ENCODE data around the gene GADD45GIP1. TPM values are rescaled to one million over a fixed set of nuclear protein-coding genes. Genes with fewer than 3 reads are reported as not detected.
"Not testable (repeated sequence)": the region's sequence is repeated elsewhere in the genome, so short reads cannot be mapped to it uniquely, and the experiment has no call there.

The GADD45GIP1 gene
- total RNA-seq, 1 experiment from 2014 or later = 47.5 TPM

- Mint-ChIP-seq H3K36me3 (ENCODE audit: insufficient read depth, unreplicated experiment) (peaks cover 3% of the 10 kb centered on the region), H3K9me3 (ENCODE audit: unreplicated experiment) (no peaks in the 10 kb centered on the region), H3K4me1 (ENCODE audit: insufficient read depth, unreplicated experiment) (peaks cover 6% of the 10 kb centered on the region), H3K4me3 (ENCODE audit: unreplicated experiment) (no peak overlapping the region), H3K27me3 (ENCODE audit: insufficient read depth, unreplicated experiment) (no peaks in the 10 kb centered on the region), H3K27ac (ENCODE audit: low read depth, unreplicated experiment) (no peak overlapping the region)
- no TSS peak for BruUV-seq (replicated peaks)
- intact Hi-C loops (cut with micrococcal nuclease) = loop anchor here (1.0 to 2.0 kb wide), 2 partner anchors 52 to 78 kb away; no protein-coding TSS in a partner anchor
- ChIA-PET CTCF (interaction anchor here (0.6 to 12.6 kb wide), 10 partner anchors 17 to 180 kb away, joined by 3 to 334 read pairs (median 3); no protein-coding TSS in a partner anchor), POLR2A (interaction anchor here (0.7 kb wide), 1 partner anchor 10 kb away, joined by 4 read pairs; no protein-coding TSS in a partner anchor)
- no peak for TF ChIP-seq CTCF (IDR thresholded peaks at IDR 0.05; ENCODE audit: unreplicated experiment)
- DNase-seq (ENCODE audit: unreplicated experiment) = no peak
Measured at GRCh38 chr19:12983091-12983490, 26.1 kb upstream of the GADD45GIP1 start.

GRCh38 chr19:12982648-12983047 lies 25.6 kb upstream of the GADD45GIP1 start:
- peaks cover 10% of the 10 kb centered on the region for H3K4me1 Mint-ChIP-seq (ENCODE audit: insufficient read depth, unreplicated experiment)
- no peak for DNase-seq (ENCODE audit: unreplicated experiment)
- H3K27ac Mint-ChIP-seq (ENCODE audit: low read depth, unreplicated experiment) = no peak overlapping the region
- ChIA-PET POLR2A (interaction anchor here (0.7 kb wide), 1 partner anchor 10 kb away, joined by 4 read pairs; no protein-coding TSS in a partner anchor), CTCF (interaction anchor here (0.6 to 12.6 kb wide), 7 partner anchors 17 to 180 kb away, joined by 3 to 334 read pairs (median 3); no protein-coding TSS in a partner anchor)
- BruUV-seq (replicated peaks) = no TSS peak
- H3K36me3 Mint-ChIP-seq (ENCODE audit: insufficient read depth, unreplicated experiment) = peaks cover 6% of the 10 kb centered on the region
- H3K4me3 Mint-ChIP-seq (ENCODE audit: unreplicated experiment) = no peak overlapping the region
- TF ChIP-seq CTCF (IDR thresholded peaks at IDR 0.05; ENCODE audit: unreplicated experiment) = no peak
- intact Hi-C loops (cut with micrococcal nuclease) = loop anchor here (1.0 to 2.0 kb wide), 2 partner anchors 52 to 79 kb away; no protein-coding TSS in a partner anchor
- no peaks in the 10 kb centered on the region for H3K27me3 Mint-ChIP-seq (ENCODE audit: insufficient read depth, unreplicated experiment)
- no peaks in the 10 kb centered on the region for H3K9me3 Mint-ChIP-seq (ENCODE audit: unreplicated experiment)

GRCh38 chr19:12979974-12980373 lies 23.0 kb upstream of the GADD45GIP1 start:
- intact Hi-C loops (cut with micrococcal nuclease) = no loop called here

GRCh38 chr19:12976109-12976508 lies 19.1 kb upstream of the GADD45GIP1 start:
- intact Hi-C loops (cut with micrococcal nuclease); H3K27me3 Mint-ChIP-seq (ENCODE audit: insufficient read depth, unreplicated experiment); H3K4me1 Mint-ChIP-seq (ENCODE audit: insufficient read depth, unreplicated experiment); H3K36me3 Mint-ChIP-seq (ENCODE audit: insufficient read depth, unreplicated experiment); H3K4me3 Mint-ChIP-seq (ENCODE audit: unreplicated experiment); H3K27ac Mint-ChIP-seq (ENCODE audit: low read depth, unreplicated experiment); DNase-seq (ENCODE audit: unreplicated experiment); BruUV-seq (replicated peaks); H3K9me3 Mint-ChIP-seq (ENCODE audit: unreplicated experiment): not testable (repeated sequence)
- ChIA-PET POLR2A (interaction anchor here (1.2 kb wide), 1 partner anchor 11 kb away, joined by 4 read pairs; no protein-coding TSS in a partner anchor), CTCF (interaction anchor here (1.2 to 12.6 kb wide), 10 partner anchors 8 to 613 kb away, joined by 3 to 334 read pairs (median 18); no protein-coding TSS in a partner anchor)

More at GRCh38 chr19:12979974-12980373, 23.0 kb upstream of the GADD45GIP1 start:
- DNase-seq (ENCODE audit: unreplicated experiment) = no peak
- no peak for TF ChIP-seq CTCF (IDR thresholded peaks at IDR 0.05; ENCODE audit: unreplicated experiment)
- BruUV-seq (replicated peaks) = no TSS peak
- Mint-ChIP-seq H3K9me3 (ENCODE audit: unreplicated experiment) (no peaks in the 10 kb centered on the region), H3K4me3 (ENCODE audit: unreplicated experiment) (no peak overlapping the region), H3K27me3 (ENCODE audit: insufficient read depth, unreplicated experiment) (no peaks in the 10 kb centered on the region), H3K4me1 (ENCODE audit: insufficient read depth, unreplicated experiment) (peaks cover 7% of the 10 kb centered on the region), H3K27ac (ENCODE audit: low read depth, unreplicated experiment) (no peak overlapping the region), H3K36me3 (ENCODE audit: insufficient read depth, unreplicated experiment) (peaks cover 6% of the 10 kb centered on the region)
- CTCF ChIA-PET = interaction anchor here (0.5 to 12.6 kb wide), 8 partner anchors 16 to 582 kb away, joined by 3 to 334 read pairs (median 7); no protein-coding TSS in a partner anchor
- POLR2A ChIA-PET = no interaction called here
